GM21529 (cell line): Measurements from ENCODE around the gene CASP2.

ENCODE experiments used
- ATAC-seq: cut with Tn5 transposase; IDR thresholded peaks from one replicate; pipeline ENCODE4 v1.9.1; 2021; ENCODE audit not compliant: unreplicated experiment

The CASP2 gene

GRCh38 chr7:143287935-143288826 lies at the start of gene CASP2:
Gene CASP2, plus strand, starts transcription at chr7:143288351. Its CDS starts 105 bp downstream, at chr7:143288456.
- peak; percentile 82 for ATAC-seq

- ATAC-seq, result no peak
These were observed 48.3 kb upstream of the CASP2 start for GRCh38 chr7:143239813-143240212.

GRCh38 chr7:143240291-143241168 lies 47.6 kb upstream of the CASP2 start:
- ATAC-seq, result peak; percentile 97

- ATAC-seq, result no peak
These were observed 45.8 kb upstream of the CASP2 start for GRCh38 chr7:143242306-143242705.

- no peak for ATAC-seq
These were observed 45.0 kb upstream of the CASP2 start for GRCh38 chr7:143243111-143243510.

GRCh38 chr7:143243614-143244013 lies 44.5 kb upstream of the CASP2 start:
- no peak for ATAC-seq

- no peak for ATAC-seq
These were observed 43.8 kb upstream of the CASP2 start for GRCh38 chr7:143244321-143244720.

- no peak for ATAC-seq
These were observed 43.0 kb upstream of the CASP2 start for GRCh38 chr7:143245123-143245522.

- no peak for ATAC-seq
These were observed 40.8 kb upstream of the CASP2 start for GRCh38 chr7:143247372-143247771.

- no peak for ATAC-seq
These were observed 39.3 kb upstream of the CASP2 start for GRCh38 chr7:143248761-143249354.

GRCh38 chr7:143250199-143250598 lies 38.0 kb upstream of the CASP2 start:
- no peak for ATAC-seq

- ATAC-seq, result no peak
These were observed 37.3 kb upstream of the CASP2 start for GRCh38 chr7:143250822-143251221.

GRCh38 chr7:143252006-143252405 lies 36.1 kb upstream of the CASP2 start:
- ATAC-seq, result no peak

GRCh38 chr7:143255564-143255963 lies 32.6 kb upstream of the CASP2 start:
- no peak for ATAC-seq

GRCh38 chr7:143256325-143256724 lies 31.8 kb upstream of the CASP2 start:
- no peak for ATAC-seq

GRCh38 chr7:143256932-143257331 lies 31.2 kb upstream of the CASP2 start:
- peak; percentile 75 for ATAC-seq

- no peak for ATAC-seq
These were observed 30.6 kb upstream of the CASP2 start for GRCh38 chr7:143257501-143257900.

GRCh38 chr7:143258831-143259230 lies 29.3 kb upstream of the CASP2 start:
- peak; percentile 33 for ATAC-seq

GRCh38 chr7:143259765-143260164 lies 28.4 kb upstream of the CASP2 start:
- ATAC-seq, result no peak

- no peak for ATAC-seq
These were observed 26.2 kb upstream of the CASP2 start for GRCh38 chr7:143261901-143262300.
